Nephron (organoid): ENCODE results near the gene CR2.

Experiments
- H3K27ac Mint-ChIP-seq, 3 experiments: 2 replicates each; pipeline ENCODE4 v1.8.0; 2020; ENCODE audit warnings: mixed read lengths in 3 of 3, mild to moderate bottlenecking in 2 of 3, moderate library complexity in 1 of 3
- H3K27me3 Mint-ChIP-seq: 2 replicates; pipeline ENCODE4 v1.8.0; 2021; ENCODE audit warnings: low read depth, mild to moderate bottlenecking, moderate library complexity, mixed read lengths
- H3K36me3 Mint-ChIP-seq: 2 replicates; pipeline ENCODE4 v1.8.0; 2020; ENCODE audit warnings: low read depth, mixed read lengths
- H3K4me1 Mint-ChIP-seq: 2 replicates; pipeline ENCODE4 v1.8.0; 2020; ENCODE audit warnings: mixed read lengths
- H3K4me3 Mint-ChIP-seq, 3 experiments: 2 replicates each; pipeline ENCODE4 v1.8.0; 2020; ENCODE audit warnings: mild to moderate bottlenecking in 3 of 3, mixed read lengths in 3 of 3, moderate library complexity in 2 of 3
- H3K9me3 Mint-ChIP-seq: 2 replicates; pipeline ENCODE4 v1.8.0; 2020; ENCODE audit warnings: mixed read lengths
- CTCF ChIP-seq, 3 experiments: fragments of 200-600 bp; sonication (generic); IDR thresholded peaks; one replicate each; pipeline ENCODE4 v1.5.0; 2021; ENCODE audit warnings: antibody characterized with exemption in 3 of 3; ENCODE audit not compliant: unreplicated experiment in 3 of 3

CR2 gene

DNA sequence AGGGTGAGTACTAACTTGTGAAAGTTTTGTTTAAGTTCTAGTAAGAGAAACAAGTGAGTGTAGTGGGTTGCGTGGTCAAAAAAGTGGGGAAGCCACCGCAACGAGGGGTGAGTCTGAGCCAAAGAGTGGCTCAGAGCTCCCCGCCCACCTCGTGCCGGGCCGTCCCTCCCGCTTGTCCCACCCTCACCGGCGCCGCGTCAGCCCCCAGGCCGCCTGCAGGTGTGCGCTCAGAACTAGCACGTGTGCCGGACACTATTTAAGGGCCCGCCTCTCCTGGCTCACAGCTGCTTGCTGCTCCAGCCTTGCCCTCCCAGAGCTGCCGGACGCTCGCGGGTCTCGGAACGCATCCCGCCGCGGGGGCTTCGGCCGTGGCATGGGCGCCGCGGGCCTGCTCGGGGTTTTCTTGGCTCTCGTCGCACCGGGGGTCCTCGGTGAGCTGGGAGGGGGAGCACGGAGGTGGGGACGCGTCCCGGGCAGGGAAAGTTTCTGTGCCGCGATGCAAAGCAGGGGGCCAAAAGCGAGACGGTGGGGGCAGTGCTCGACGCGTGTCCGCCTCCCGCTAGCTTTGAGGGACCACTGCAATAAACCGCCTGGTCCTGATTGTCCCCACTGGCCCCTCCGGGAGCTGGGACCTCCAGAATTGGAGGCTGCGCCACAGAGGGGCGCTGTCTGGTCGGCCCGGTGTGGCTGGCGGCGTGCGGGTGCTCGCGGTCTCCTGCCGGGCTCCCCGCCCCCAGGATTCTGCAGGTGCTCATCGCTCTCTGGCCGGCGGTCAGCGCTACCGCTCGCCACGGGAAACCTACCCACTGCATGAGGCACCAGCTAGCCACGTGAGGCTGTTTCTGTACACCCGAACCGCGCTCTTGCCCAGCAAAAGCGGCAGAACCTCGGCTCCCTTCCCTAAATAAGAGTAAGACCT lies at the start of gene CR2:
TSS of gene CR2 (plus strand) at position 283 of the 919 bp plus-strand sequence. CDS start at position 374, 91 bp downstream.
- H3K36me3 Mint-ChIP-seq: no peaks in the 10 kb centered on the region
- no peak within 1 kb of the TSS for H3K27ac Mint-ChIP-seq
- H3K4me3 Mint-ChIP-seq: peak within 1 kb of the TSS; percentile 66 to 78 (median 74)
- peaks cover 13% of the 10 kb centered on the region for H3K27me3 Mint-ChIP-seq
- no peaks in the 10 kb centered on the region for H3K9me3 Mint-ChIP-seq
- TF ChIP-seq CTCF (IDR thresholded peaks at IDR 0.05; ENCODE audit: unreplicated experiment in 3 of 3): peak in 1 of 3 experiments; percentile 25
- H3K4me1 Mint-ChIP-seq: peaks cover 9% of the 10 kb centered on the region

- peaks cover 10% of the 10 kb centered on the region for H3K27me3 Mint-ChIP-seq
Observed at GRCh38 chr1:207404849-207405525, 49.1 kb upstream of the CR2 start.

DNA sequence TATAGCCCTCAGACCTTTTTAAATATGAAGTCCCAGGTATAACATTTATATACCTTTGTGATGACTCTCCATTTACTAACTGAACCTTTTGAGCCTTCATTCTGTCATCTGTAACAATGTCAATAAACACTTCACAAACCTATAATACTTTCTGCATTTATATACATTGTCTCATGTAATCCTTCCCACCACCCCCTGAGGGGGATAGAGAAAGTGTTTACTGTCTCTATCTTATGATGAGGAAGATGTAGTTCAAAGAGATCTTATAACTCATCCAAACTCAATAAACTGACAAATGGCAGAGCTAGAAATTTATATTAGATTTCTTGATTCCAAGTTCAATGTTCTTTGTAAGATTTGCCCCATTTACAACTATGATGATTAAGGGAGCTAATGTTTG lies 48.3 kb upstream of the CR2 start:
- Mint-ChIP-seq H3K4me3 (no peak overlapping the region), H3K27me3 (peaks cover 10% of the 10 kb centered on the region), H3K4me1 (no peaks in the 10 kb centered on the region), H3K27ac (no peak overlapping the region), H3K9me3 (no peaks in the 10 kb centered on the region), H3K36me3 (no peaks in the 10 kb centered on the region)
- no peak for TF ChIP-seq CTCF (IDR thresholded peaks at IDR 0.05; ENCODE audit: unreplicated experiment in 3 of 3)

More at GRCh38 chr1:207404849-207405525, 49.1 kb upstream of the CR2 start:
- H3K4me1 Mint-ChIP-seq: no peaks in the 10 kb centered on the region
- H3K27ac Mint-ChIP-seq: no peak overlapping the region
- TF ChIP-seq CTCF (IDR thresholded peaks at IDR 0.05; ENCODE audit: unreplicated experiment in 3 of 3): peak; percentile 76 to 82 (median 79)
- no peaks in the 10 kb centered on the region for H3K9me3 Mint-ChIP-seq
- H3K36me3 Mint-ChIP-seq: no peaks in the 10 kb centered on the region
- H3K4me3 Mint-ChIP-seq: no peak overlapping the region

DNA sequence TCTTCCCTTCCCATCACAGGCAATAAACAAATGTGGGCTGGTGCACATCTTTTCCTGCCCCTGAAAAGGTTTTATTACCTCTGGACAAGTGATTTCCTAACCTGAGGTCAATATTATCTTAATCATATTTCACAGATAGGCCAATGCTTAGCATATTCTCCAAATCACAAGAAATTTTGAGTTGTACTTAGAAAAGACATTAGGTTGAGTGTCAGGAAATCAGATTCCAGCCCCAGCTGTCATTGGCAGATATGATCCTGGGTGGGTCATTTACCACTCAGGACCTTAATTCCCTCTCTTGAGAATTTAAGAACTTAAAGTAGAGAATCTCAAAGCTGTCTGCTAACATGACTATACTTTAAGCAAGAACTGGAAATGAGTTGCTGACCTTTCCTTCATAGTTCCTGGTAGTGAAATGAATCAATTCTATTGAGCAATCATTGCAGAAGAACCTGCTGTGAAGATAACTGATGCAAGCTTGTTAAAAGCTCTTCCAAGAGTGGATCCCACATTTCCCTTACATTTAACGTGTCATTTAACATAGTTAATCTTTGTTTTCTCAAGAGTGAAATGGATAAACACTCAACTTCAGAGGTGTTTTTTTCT lies 46.4 kb upstream of the CR2 start:
- no peak for TF ChIP-seq CTCF (IDR thresholded peaks at IDR 0.05; ENCODE audit: unreplicated experiment in 3 of 3)
- Mint-ChIP-seq H3K36me3 (no peaks in the 10 kb centered on the region), H3K27me3 (peaks cover 10% of the 10 kb centered on the region), H3K4me1 (no peaks in the 10 kb centered on the region), H3K9me3 (no peaks in the 10 kb centered on the region), H3K27ac (no peak overlapping the region), H3K4me3 (no peak overlapping the region)

- H3K36me3 Mint-ChIP-seq: no peaks in the 10 kb centered on the region
- no peak overlapping the region for H3K27ac Mint-ChIP-seq
- H3K4me3 Mint-ChIP-seq: no peak overlapping the region
- TF ChIP-seq CTCF (IDR thresholded peaks at IDR 0.05; ENCODE audit: unreplicated experiment in 3 of 3): no peak
- peaks cover 3% of the 10 kb centered on the region for H3K27me3 Mint-ChIP-seq
- H3K9me3 Mint-ChIP-seq: no peaks in the 10 kb centered on the region
- H3K4me1 Mint-ChIP-seq: no peaks in the 10 kb centered on the region
Observed at GRCh38 chr1:207412845-207413244, 41.3 kb upstream of the CR2 start.
